K562 (cell line): ENCODE data around the gene TJAP1. TPM values are rescaled to one million over a fixed set of nuclear protein-coding genes. Genes with fewer than 3 reads are reported as not detected.

ENCODE experiments used
- BRD9 ChIP-seq: fragments of 450-650 bp; IDR thresholded peaks from 2 replicates; pipeline ENCODE4 v1.6.1; 2018; ENCODE audit warnings: low read depth; ENCODE audit not compliant: partially characterized antibody
- KDM5B ChIP-seq: fragments of 200-600 bp; sonication (generic); IDR thresholded peaks from 2 replicates; pipeline ENCODE4 v1.6.1; 2012; ENCODE audit warnings: low read depth, mild to moderate bottlenecking, moderate library complexity, low read length, control low read depth, inconsistent platforms; ENCODE audit not compliant: insufficient replicate concordance
- MCM7 ChIP-seq, 2 experiments: fragments of 450-650 bp; IDR thresholded peaks; 2 replicates each; pipeline ENCODE4 v1.6.1; 2016 to 2018
- NEUROD1 ChIP-seq: fragments of 150-350 bp; IDR thresholded peaks from 2 replicates; pipeline ENCODE4 v1.6.1; 2014; ENCODE audit warnings: borderline replicate concordance, low read length, low read depth; ENCODE audit not compliant: partially characterized antibody
- SIN3A ChIP-seq, 2 experiments: fragments of 150-350 bp in 1 of 2; IDR thresholded peaks; 2 replicates each; pipeline ENCODE4 v1.6.1; 2011 to 2016; ENCODE audit warnings: borderline replicate concordance in 2 of 2, low read depth in 2 of 2, low read length in 2 of 2, mild to moderate bottlenecking in 2 of 2, moderate library complexity in 2 of 2; ENCODE audit not compliant: control insufficient read depth in 1 of 2
- SMARCE1 ChIP-seq: fragments of 450-650 bp; IDR thresholded peaks from 2 replicates; pipeline ENCODE4 v1.7.1; 2016; ENCODE audit warnings: mild to moderate bottlenecking
- ZBTB17 ChIP-seq: fragments of 450-650 bp; formaldehyde crosslinking; IDR thresholded peaks from 2 replicates; pipeline ENCODE4 v1.4.0; 2020; ENCODE audit warnings: mild to moderate bottlenecking
- ZNF445 ChIP-seq: fragments of 250-450 bp; sonication (Bioruptor Pico); IDR thresholded peaks from 2 replicates; pipeline ENCODE4 v1.4.0; 2020; ENCODE audit warnings: low read depth, mild to moderate bottlenecking, moderate library complexity
- ZNF707 ChIP-seq: fragments of 250-450 bp; sonication (Bioruptor Pico); conservative IDR thresholded peaks from 2 replicates; pipeline ENCODE4 v1.8.0; 2022; ENCODE audit warnings: inconsistent platforms, mild to moderate bottlenecking, moderate library complexity
- polyA plus RNA-seq, 8 experiments: library from polyadenylated mRNA; depleted of rRNA in 4 of 8; stranded (reverse) in 5 of 8; unstranded in 3 of 8; fragments of >200 nt; fragmentation: Nextera tagmentation in 2 of 8; fragmentation: Illumina TruSeq in 1 of 8; extraction: Ambion mirVana in 2 of 8; extraction: Trizol in 1 of 8; gene quantifications; 2 replicates each; pipeline versions ENCODE4 v1.2.1 to v1.2.3, GENCODE V29; 2011 to 2014; ENCODE audit warnings: inconsistent platforms in 1 of 8, missing spikeins in 1 of 8
- total RNA-seq, 7 experiments: library from RNA; depleted of rRNA in 6 of 7; stranded (reverse); fragments of >200 nt in 6 of 7; fragmentation: Illumina TruSeq in 2 of 7; extraction: Trizol in 2 of 7; gene quantifications; 2 replicates each; pipeline versions ENCODE4 v1.2.1 to v1.2.3, GENCODE V29; 2011 to 2021; ENCODE audit warnings: low replicate concordance in 1 of 7
- TF ChIP-seq, protein P1 (sequence below): fragments of 200-800 bp; sonication (Bioruptor generic); IDR thresholded peaks from 2 replicates; pipeline ENCODE4 v1.6.1; 2017; ENCODE audit warnings: missing genetic modification characterization, missing compliant biosample characterization
- TF ChIP-seq, protein P2 (sequence below): fragments of 150-350 bp; conservative IDR thresholded peaks from 2 replicates; pipeline ENCODE4 v1.6.1; 2014; ENCODE audit warnings: low read length
- TF ChIP-seq, protein P3 (sequence below), 2 experiments: fragments of 150-350 bp in 1 of 2; IDR thresholded peaks; 2 replicates each; pipeline ENCODE4 v1.6.1; 2012 to 2016; ENCODE audit warnings: low read depth in 2 of 2, low read length in 2 of 2, mild to moderate bottlenecking in 1 of 2, moderate library complexity in 1 of 2
- TF ChIP-seq, protein P4 (sequence below): fragments of 450-650 bp; IDR thresholded peaks from 2 replicates; pipeline ENCODE4 v1.7.1; 2018; ENCODE audit warnings: mild to moderate bottlenecking, low read depth; ENCODE audit not compliant: partially characterized antibody

Gene TJAP1
- total and polyA plus RNA-seq, 9 of the 15 experiments (the other 6 are each of a cell fraction or from before 2014, with no cell fraction given) = 0.06 to 35.8 (median 16.2) TPM

DNA sequence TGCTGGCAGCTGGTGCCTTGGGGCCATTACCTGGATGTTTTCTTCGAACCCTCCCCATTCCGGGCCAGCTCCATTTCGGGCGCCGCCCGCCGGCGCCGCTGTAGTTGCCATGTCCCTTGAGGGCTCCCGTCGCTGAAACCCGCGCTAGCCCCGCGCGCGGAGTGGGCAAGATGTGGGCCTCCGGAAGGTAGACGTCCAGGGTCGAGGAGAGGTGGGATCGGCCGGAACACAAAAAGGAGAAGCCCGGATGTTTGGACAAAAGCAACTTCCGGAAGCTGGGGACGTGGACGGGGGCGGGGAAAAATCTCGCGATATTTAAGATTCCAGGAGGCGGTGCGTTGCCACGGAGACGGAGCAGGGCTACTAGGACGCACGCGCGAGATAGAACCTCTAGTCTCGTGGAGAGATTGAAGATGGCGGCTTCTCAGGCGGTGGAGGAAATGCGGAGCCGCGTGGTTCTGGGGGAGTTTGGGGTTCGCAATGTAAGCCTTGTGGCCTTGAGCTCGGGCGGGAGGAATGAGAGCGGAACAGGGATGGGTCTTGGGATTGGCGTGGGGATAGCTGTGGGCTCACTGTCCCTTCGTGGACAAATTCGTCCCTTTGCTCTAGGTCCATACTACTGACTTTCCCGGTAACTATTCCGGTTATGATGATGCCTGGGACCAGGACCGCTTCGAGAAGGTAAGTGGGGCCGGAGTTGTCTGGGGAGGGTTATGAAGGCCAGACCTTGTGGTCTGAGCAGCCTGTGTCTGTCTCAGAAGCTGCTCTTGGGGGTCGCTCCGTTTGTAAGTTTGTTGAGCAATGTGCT lies 39.5 kb downstream of the TJAP1 start, which contains the start of the genes POLR1C and YIPF3 (continued):
- no peak for TF ChIP-seq ZNF707
- TF ChIP-seq, protein P1, sequence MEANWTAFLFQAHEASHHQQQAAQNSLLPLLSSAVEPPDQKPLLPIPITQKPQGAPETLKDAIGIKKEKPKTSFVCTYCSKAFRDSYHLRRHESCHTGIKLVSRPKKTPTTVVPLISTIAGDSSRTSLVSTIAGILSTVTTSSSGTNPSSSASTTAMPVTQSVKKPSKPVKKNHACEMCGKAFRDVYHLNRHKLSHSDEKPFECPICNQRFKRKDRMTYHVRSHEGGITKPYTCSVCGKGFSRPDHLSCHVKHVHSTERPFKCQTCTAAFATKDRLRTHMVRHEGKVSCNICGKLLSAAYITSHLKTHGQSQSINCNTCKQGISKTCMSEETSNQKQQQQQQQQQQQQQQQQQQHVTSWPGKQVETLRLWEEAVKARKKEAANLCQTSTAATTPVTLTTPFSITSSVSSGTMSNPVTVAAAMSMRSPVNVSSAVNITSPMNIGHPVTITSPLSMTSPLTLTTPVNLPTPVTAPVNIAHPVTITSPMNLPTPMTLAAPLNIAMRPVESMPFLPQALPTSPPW = peak; percentile 83
- peak; percentile 96 to 98 for TF ChIP-seq SIN3A (IDR thresholded peaks at IDR 0.05; ENCODE audit: borderline replicate concordance in 2 of 2, control insufficient read depth in 1 of 2, low read depth in 2 of 2, low read length in 2 of 2)
- TF ChIP-seq ZBTB17 (CRISPR knock-in tag) = no peak
- TF ChIP-seq BRD9 = no peak
- TF ChIP-seq, protein P2, sequence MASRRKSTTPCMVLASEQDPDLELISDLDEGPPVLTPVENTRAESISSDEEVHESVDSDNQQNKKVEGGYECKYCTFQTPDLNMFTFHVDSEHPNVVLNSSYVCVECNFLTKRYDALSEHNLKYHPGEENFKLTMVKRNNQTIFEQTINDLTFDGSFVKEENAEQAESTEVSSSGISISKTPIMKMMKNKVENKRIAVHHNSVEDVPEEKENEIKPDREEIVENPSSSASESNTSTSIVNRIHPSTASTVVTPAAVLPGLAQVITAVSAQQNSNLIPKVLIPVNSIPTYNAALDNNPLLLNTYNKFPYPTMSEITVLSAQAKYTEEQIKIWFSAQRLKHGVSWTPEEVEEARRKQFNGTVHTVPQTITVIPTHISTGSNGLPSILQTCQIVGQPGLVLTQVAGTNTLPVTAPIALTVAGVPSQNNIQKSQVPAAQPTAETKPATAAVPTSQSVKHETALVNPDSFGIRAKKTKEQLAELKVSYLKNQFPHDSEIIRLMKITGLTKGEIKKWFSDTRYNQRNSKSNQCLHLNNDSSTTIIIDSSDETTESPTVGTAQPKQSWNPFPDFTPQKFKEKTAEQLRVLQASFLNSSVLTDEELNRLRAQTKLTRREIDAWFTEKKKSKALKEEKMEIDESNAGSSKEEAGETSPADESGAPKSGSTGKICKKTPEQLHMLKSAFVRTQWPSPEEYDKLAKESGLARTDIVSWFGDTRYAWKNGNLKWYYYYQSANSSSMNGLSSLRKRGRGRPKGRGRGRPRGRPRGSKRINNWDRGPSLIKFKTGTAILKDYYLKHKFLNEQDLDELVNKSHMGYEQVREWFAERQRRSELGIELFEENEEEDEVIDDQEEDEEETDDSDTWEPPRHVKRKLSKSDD = peak; percentile 92; the same call in 1 of the 2 replicates
- TF ChIP-seq, protein P3, sequence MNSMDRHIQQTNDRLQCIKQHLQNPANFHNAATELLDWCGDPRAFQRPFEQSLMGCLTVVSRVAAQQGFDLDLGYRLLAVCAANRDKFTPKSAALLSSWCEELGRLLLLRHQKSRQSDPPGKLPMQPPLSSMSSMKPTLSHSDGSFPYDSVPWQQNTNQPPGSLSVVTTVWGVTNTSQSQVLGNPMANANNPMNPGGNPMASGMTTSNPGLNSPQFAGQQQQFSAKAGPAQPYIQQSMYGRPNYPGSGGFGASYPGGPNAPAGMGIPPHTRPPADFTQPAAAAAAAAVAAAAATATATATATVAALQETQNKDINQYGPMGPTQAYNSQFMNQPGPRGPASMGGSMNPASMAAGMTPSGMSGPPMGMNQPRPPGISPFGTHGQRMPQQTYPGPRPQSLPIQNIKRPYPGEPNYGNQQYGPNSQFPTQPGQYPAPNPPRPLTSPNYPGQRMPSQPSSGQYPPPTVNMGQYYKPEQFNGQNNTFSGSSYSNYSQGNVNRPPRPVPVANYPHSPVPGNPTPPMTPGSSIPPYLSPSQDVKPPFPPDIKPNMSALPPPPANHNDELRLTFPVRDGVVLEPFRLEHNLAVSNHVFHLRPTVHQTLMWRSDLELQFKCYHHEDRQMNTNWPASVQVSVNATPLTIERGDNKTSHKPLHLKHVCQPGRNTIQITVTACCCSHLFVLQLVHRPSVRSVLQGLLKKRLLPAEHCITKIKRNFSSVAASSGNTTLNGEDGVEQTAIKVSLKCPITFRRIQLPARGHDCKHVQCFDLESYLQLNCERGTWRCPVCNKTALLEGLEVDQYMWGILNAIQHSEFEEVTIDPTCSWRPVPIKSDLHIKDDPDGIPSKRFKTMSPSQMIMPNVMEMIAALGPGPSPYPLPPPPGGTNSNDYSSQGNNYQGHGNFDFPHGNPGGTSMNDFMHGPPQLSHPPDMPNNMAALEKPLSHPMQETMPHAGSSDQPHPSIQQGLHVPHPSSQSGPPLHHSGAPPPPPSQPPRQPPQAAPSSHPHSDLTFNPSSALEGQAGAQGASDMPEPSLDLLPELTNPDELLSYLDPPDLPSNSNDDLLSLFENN (IDR thresholded peaks at IDR 0.05; ENCODE audit: low read depth in 2 of 2, low read length in 2 of 2) = peak in 1 of 2 experiments; percentile 22; a peak in 1 of 4 replicates
- TF ChIP-seq SMARCE1 = 0 out of 2 replicates have a peak, but pooled peaks have one; percentile 28
- TF ChIP-seq KDM5B = peak; percentile 97
- TF ChIP-seq, protein P4, sequence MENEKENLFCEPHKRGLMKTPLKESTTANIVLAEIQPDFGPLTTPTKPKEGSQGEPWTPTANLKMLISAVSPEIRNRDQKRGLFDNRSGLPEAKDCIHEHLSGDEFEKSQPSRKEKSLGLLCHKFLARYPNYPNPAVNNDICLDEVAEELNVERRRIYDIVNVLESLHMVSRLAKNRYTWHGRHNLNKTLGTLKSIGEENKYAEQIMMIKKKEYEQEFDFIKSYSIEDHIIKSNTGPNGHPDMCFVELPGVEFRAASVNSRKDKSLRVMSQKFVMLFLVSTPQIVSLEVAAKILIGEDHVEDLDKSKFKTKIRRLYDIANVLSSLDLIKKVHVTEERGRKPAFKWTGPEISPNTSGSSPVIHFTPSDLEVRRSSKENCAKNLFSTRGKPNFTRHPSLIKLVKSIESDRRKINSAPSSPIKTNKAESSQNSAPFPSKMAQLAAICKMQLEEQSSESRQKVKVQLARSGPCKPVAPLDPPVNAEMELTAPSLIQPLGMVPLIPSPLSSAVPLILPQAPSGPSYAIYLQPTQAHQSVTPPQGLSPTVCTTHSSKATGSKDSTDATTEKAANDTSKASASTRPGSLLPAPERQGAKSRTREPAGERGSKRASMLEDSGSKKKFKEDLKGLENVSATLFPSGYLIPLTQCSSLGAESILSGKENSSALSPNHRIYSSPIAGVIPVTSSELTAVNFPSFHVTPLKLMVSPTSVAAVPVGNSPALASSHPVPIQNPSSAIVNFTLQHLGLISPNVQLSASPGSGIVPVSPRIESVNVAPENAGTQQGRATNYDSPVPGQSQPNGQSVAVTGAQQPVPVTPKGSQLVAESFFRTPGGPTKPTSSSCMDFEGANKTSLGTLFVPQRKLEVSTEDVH = peak; percentile 89
- no peak for TF ChIP-seq MCM7 (IDR thresholded peaks at IDR 0.05)
- peak; percentile 92 for TF ChIP-seq NEUROD1
- no peak for TF ChIP-seq ZNF445 (CRISPR knock-in tag)
